Testis (tissue), 2 donors: ENCODE results near the gene EXD3.

Source experiments
- POLR2A ChIP-seq: fragments of 450-650 bp; IDR thresholded peaks from one replicate; pipeline ENCODE4 v1.6.1; 2017; ENCODE audit warnings: antibody characterized with exemption, mild to moderate bottlenecking, moderate library complexity
- TF ChIP-seq, protein P1 (sequence below), 3 experiments: fragments of 450-650 bp in 2 of 3; fragments of 200-600 bp in 1 of 3; sonication (generic) in 1 of 3; IDR thresholded peaks; one replicate each; pipeline ENCODE4 v1.5.1; 2016 to 2019; ENCODE audit warnings: antibody characterized with exemption in 3 of 3, mild to moderate bottlenecking in 2 of 3, moderate library complexity in 1 of 3

DNA sequence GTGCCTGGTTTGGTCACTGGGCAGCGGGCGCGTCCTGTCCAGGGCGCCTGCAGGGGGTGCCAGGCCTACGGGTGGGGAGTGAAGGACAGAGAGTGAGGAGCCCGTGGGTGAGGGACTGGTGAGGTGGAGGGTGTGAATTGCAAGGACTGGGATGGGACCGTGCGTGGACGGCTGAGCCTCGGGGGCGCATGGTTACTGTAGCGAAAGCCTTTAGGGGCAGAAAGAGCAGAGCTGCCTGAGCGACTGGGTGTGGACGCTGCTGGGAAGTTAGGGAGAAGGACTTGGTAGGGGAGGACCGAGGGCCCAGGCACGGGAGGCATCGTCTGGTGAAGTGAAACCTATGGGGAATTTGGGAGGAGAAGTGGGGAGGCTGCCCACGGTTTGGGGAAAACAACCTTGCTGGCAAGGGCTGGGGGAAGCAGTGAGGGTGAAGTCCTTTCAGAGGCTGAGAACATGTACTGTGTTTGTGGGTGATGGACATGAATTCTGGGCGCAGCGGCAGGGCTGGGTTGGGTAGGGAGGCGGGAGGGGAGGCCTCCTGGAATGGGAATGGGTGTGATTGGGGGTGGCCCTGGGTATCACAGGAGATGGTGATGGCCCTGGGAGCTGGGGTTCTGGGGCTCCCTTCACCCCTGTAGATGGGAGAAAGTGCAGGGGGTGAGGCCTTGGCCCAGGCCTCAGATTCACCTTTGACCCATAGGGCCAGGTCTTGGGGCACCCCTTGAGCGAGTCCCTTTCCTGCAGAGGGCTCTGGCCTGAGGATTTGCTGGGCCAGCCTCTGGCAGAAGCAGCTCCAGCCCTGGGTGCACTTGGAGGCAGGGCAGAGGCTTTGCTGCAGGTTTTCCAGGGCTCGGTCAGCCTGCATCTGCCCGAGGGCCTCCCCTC is 147.1 kb downstream of the EXD3 start:
- TF ChIP-seq, protein P1, sequence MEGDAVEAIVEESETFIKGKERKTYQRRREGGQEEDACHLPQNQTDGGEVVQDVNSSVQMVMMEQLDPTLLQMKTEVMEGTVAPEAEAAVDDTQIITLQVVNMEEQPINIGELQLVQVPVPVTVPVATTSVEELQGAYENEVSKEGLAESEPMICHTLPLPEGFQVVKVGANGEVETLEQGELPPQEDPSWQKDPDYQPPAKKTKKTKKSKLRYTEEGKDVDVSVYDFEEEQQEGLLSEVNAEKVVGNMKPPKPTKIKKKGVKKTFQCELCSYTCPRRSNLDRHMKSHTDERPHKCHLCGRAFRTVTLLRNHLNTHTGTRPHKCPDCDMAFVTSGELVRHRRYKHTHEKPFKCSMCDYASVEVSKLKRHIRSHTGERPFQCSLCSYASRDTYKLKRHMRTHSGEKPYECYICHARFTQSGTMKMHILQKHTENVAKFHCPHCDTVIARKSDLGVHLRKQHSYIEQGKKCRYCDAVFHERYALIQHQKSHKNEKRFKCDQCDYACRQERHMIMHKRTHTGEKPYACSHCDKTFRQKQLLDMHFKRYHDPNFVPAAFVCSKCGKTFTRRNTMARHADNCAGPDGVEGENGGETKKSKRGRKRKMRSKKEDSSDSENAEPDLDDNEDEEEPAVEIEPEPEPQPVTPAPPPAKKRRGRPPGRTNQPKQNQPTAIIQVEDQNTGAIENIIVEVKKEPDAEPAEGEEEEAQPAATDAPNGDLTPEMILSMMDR (IDR thresholded peaks at IDR 0.05): no peak
- TF ChIP-seq POLR2A: no peak
